Prostate gland (tissue), 2 donors: Measurements from ENCODE around the gene CAMKK2. TPM values are rescaled to one million over a fixed set of nuclear protein-coding genes. Genes with fewer than 3 reads are reported as not detected.

Source experiments
- DNase-seq: peaks from one replicate; pipeline ENCODE4 v3.0.0-alpha.2; 2019; ENCODE audit warnings: low spot score
- H3K27ac ChIP-seq, 2 donors: fragments of 200-600 bp; sonication (generic); 2 replicates each; pipeline ENCODE4 v1.5.1; 2017 to 2019
- H3K27me3 ChIP-seq: fragments of 200-600 bp; sonication (generic); replicated peaks from 2 replicates; pipeline ENCODE4 v1.5.1; 2019; ENCODE audit not compliant: insufficient read depth
- H3K36me3 ChIP-seq, 2 donors: fragments of 200-600 bp; sonication (generic); 1 replicate in 1 of 2; 2 replicates in 1 of 2; pipeline versions ENCODE4 v1.5.1 to v1.8.1; 2017 to 2019
- H3K4me1 ChIP-seq: fragments of 200-600 bp; sonication (generic); replicated peaks from 2 replicates; pipeline ENCODE4 v1.5.1; 2019
- H3K4me3 ChIP-seq, 2 donors: fragments of 200-600 bp; sonication (generic); 2 replicates each; pipeline ENCODE4 v1.5.1; 2017 to 2019
- H3K9me3 ChIP-seq: fragments of 200-600 bp; sonication (generic); 2 replicates; pipeline ENCODE4 v1.5.1; 2017
- CTCF ChIP-seq, 4 experiments: fragments of 200-600 bp in 2 of 4; fragments of 450-650 bp in 2 of 4; sonication (generic) in 2 of 4; IDR thresholded peaks; 1 replicate in 3 of 4; 2 replicates in 1 of 4; pipeline ENCODE4 v1.5.1; 2016 to 2019; ENCODE audit warnings: antibody characterized with exemption in 4 of 4, mild to moderate bottlenecking in 2 of 4, moderate library complexity in 2 of 4
- POLR2A ChIP-seq: fragments of 450-650 bp; IDR thresholded peaks from one replicate; pipeline ENCODE4 v1.6.1; 2016; ENCODE audit warnings: antibody characterized with exemption, mild to moderate bottlenecking
- POLR2AphosphoS5 ChIP-seq: sonication (generic); formaldehyde crosslinking; IDR thresholded peaks from one replicate; pipeline ENCODE4 v1.6.1; 2017; ENCODE audit warnings: antibody characterized with exemption
- WGBS: methylation state at CpG from one replicate; pipeline ENCODE4 v1.1.5; 2018; 5-methylcytosine and 5-hydroxymethylcytosine counted together
- intact Hi-C: fragments of 100-400 bp; cut with DNase I; formaldehyde crosslinking; loops from one replicate; pipeline ENCODE4 v1.14.2; 2022
- total RNA-seq, 2 donors: library from RNA; depleted of rRNA; stranded (reverse); fragments of >200 nt; gene quantifications; one replicate each; pipeline ENCODE4 v1.1.0, GENCODE V29; 2016

Gene CAMKK2
- total RNA-seq, 2 donors from 2014 or later, result 26.9 to 52.2 TPM

GRCh38 chr12:121294151-121294889 lies 2.2 kb downstream of the CAMKK2 start:
- Histone ChIP-seq H3K4me3 (no peak overlapping the region), H3K36me3 (no peaks in the 10 kb centered on the region), H3K9me3 (no peaks in the 10 kb centered on the region), H3K27me3 (no peaks in the 10 kb centered on the region), H3K4me1 (peaks cover 5% of the 10 kb centered on the region), H3K27ac (no peak overlapping the region)
- no peak for DNase-seq
- 88% methylated on average over 8 of the region's 10 CpGs for WGBS
- TF ChIP-seq POLR2AphosphoS5 (no peak), POLR2A (no peak), CTCF (IDR thresholded peaks at IDR 0.05) (no peak)
- intact Hi-C loops, result no loop called here

GRCh38 chr12:121293603-121294002 lies 2.9 kb downstream of the CAMKK2 start:
- intact Hi-C loops, result no loop called here
- DNase-seq, result no peak
- peaks cover 5% of the 10 kb centered on the region for H3K4me1 ChIP-seq
- no peaks in the 10 kb centered on the region for H3K27me3 ChIP-seq
- no peaks in the 10 kb centered on the region for H3K9me3 ChIP-seq
- H3K4me3 ChIP-seq, result no peak overlapping the region
- 93% methylated on average over 4 of the region's 4 CpGs for WGBS
- no peak overlapping the region for H3K27ac ChIP-seq
- TF ChIP-seq POLR2A (no peak), POLR2AphosphoS5 (no peak), CTCF (IDR thresholded peaks at IDR 0.05) (no peak)
- no peaks in the 10 kb centered on the region for H3K36me3 ChIP-seq

- WGBS, result 96% methylated on average over 5 of the region's 5 CpGs
- TF ChIP-seq CTCF (IDR thresholded peaks at IDR 0.05) (no peak), POLR2AphosphoS5 (no peak), POLR2A (no peak)
- no peaks in the 10 kb centered on the region for H3K9me3 ChIP-seq
- intact Hi-C loops, result no loop called here
- H3K27ac ChIP-seq, result no peak overlapping the region
- no peak overlapping the region for H3K4me3 ChIP-seq
- DNase-seq, result no peak
- no peaks in the 10 kb centered on the region for H3K4me1 ChIP-seq
- no peaks in the 10 kb centered on the region for H3K36me3 ChIP-seq
- H3K27me3 ChIP-seq, result no peaks in the 10 kb centered on the region
Measured at GRCh38 chr12:121290410-121290809, 6.1 kb downstream of the CAMKK2 start.

- Histone ChIP-seq H3K27me3 (no peaks in the 10 kb centered on the region), H3K27ac (no peak overlapping the region), H3K4me1 (no peaks in the 10 kb centered on the region), H3K36me3 (no peaks in the 10 kb centered on the region), H3K4me3 (no peak overlapping the region), H3K9me3 (no peaks in the 10 kb centered on the region)
- intact Hi-C loops, result no loop called here
- TF ChIP-seq CTCF (IDR thresholded peaks at IDR 0.05), result no peak
- no peak for TF ChIP-seq POLR2A
- no peak for TF ChIP-seq POLR2AphosphoS5
- 93% methylated on average over 7 of the region's 7 CpGs for WGBS
- DNase-seq, result no peak
Measured at GRCh38 chr12:121289962-121290361, 6.5 kb downstream of the CAMKK2 start.

GRCh38 chr12:121288986-121289385 lies 7.5 kb downstream of the CAMKK2 start:
- H3K4me3 ChIP-seq, result no peak overlapping the region
- no peaks in the 10 kb centered on the region for H3K4me1 ChIP-seq
- no peak for DNase-seq

More at GRCh38 chr12:121288986-121289385, 7.5 kb downstream of the CAMKK2 start:
- H3K36me3 ChIP-seq, result no peaks in the 10 kb centered on the region
- no peaks in the 10 kb centered on the region for H3K9me3 ChIP-seq
- no peaks in the 10 kb centered on the region for H3K27me3 ChIP-seq
- intact Hi-C loops, result no loop called here
- TF ChIP-seq CTCF (IDR thresholded peaks at IDR 0.05), result no peak
- TF ChIP-seq POLR2A, result no peak
- TF ChIP-seq POLR2AphosphoS5, result no peak
- H3K27ac ChIP-seq, result peak overlapping the region; percentile 18 to 26
- 16% methylated on average over 9 of the region's 9 CpGs for WGBS
